Measurements from ENCODE around the gene ALDH3B1.

Gene ALDH3B1

DNA sequence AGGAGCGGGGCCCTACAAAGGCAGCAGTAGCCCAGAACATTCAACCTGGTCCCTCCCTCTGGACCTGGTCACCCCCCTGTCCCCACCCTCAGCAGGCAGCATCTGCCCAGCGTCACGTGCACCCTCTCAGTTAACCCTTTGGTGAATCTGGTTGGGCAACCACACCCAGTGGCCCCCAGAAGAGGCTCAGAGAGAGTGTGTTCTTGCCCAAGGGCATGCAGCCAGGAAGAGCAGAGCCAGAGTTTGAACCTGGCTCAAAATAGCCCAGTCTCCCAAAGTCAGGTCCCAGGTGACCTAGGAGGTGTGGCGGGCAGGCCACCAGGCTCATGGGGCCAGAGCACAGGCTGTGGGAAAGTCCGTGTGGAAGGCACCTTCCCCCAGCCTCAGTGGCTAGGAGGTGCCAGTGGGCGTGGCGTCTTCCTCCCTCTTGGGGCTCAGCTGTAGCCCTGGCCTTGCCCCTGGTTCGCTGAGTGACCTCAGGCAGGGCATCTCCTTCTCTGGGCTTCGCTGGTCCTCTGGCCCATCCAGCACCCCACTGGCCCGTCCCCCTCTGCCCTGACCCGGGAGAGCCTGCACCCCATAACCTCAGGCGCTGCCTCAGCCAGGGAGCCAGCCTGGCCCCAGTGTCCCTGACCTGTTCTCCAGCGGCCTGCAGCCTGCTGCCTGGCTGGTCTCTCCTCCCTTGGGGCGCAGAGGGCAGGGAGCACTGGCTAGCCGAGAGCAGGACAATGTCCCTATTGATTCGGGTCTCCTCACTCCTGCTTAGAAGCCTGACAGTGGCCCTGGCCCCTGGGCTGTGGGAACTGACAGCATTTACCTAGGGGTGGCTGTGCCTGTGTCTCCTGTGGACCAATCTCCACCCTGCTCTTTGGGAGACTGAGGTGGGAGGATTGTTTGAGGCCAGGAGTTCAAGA is 7.0 kb downstream of the ALDH3B1 start:
- Histone ChIP-seq H3K9ac (ENCODE audit: low read length) (no peak overlapping the region), H3K4me1 (ENCODE audit: control insufficient read depth, low read depth, low read length) (no peaks in the 10 kb centered on the region), H3K27me3 (ENCODE audit: control insufficient read depth, insufficient read depth, low read length) (no peaks in the 10 kb centered on the region), H3K9me3 (ENCODE audit: control insufficient read depth, low read depth, low read length) (no peaks in the 10 kb centered on the region), H3K36me3 (ENCODE audit: control insufficient read depth, low read depth, low read length) (no peaks in the 10 kb centered on the region), H3K27ac (ENCODE audit: low read length) (no peak overlapping the region), H3K4me3 (ENCODE audit: low read length) (no peak overlapping the region)

GRCh38 chr11:68017980-68018729 is 8.0 kb downstream of the ALDH3B1 start:
- Histone ChIP-seq H3K36me3 (ENCODE audit: control insufficient read depth, low read depth, low read length) (no peaks in the 10 kb centered on the region), H3K4me3 (ENCODE audit: low read length) (no peak overlapping the region), H3K9ac (ENCODE audit: low read length) (no peak overlapping the region), H3K27ac (ENCODE audit: low read length) (no peak overlapping the region), H3K27me3 (ENCODE audit: control insufficient read depth, insufficient read depth, low read length) (no peaks in the 10 kb centered on the region), H3K4me1 (ENCODE audit: control insufficient read depth, low read depth, low read length) (no peaks in the 10 kb centered on the region), H3K9me3 (ENCODE audit: control insufficient read depth, low read depth, low read length) (no peaks in the 10 kb centered on the region)

DNA sequence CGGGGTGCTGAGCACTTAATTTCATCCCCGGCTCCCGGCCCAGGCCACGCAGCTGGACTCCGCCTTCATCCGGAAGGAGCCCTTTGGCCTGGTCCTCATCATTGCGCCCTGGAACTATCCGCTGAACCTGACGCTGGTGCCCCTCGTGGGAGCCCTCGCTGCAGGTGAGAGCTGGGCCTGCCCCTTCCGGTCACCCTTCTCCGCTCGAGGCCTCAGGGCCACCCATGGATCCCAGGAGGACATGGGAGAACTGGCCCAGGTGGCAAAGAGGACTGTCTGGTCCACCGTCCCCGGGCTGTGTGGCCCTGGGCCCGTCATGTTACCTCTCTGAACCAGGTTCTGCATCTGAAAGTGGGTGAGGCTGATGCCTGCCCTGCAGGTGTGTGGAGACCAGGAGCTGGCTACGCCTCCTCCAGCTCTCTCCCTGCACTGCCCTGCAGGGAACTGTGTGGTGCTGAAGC is 8.6 kb downstream of the ALDH3B1 start:
- Histone ChIP-seq H3K4me1 (ENCODE audit: control insufficient read depth, low read depth, low read length) (no peaks in the 10 kb centered on the region), H3K27ac (ENCODE audit: low read length) (no peak overlapping the region)

GRCh38 chr11:68019486-68019885 is 9.4 kb downstream of the ALDH3B1 start:
- no peak overlapping the region for H3K4me3 ChIP-seq (ENCODE audit: low read length)
- no peaks in the 10 kb centered on the region for H3K9me3 ChIP-seq (ENCODE audit: control insufficient read depth, low read depth, low read length)
- no peaks in the 10 kb centered on the region for H3K27me3 ChIP-seq (ENCODE audit: control insufficient read depth, insufficient read depth, low read length)
- H3K27ac ChIP-seq (ENCODE audit: low read length), result no peak overlapping the region
- H3K9ac ChIP-seq (ENCODE audit: low read length), result no peak overlapping the region
- H3K4me1 ChIP-seq (ENCODE audit: control insufficient read depth, low read depth, low read length), result no peaks in the 10 kb centered on the region
- H3K36me3 ChIP-seq (ENCODE audit: control insufficient read depth, low read depth, low read length), result no peaks in the 10 kb centered on the region

More for the DNA sequence above, 8.6 kb downstream of the ALDH3B1 start:
- Histone ChIP-seq H3K36me3 (ENCODE audit: control insufficient read depth, low read depth, low read length) (no peaks in the 10 kb centered on the region), H3K4me3 (ENCODE audit: low read length) (no peak overlapping the region), H3K9ac (ENCODE audit: low read length) (no peak overlapping the region), H3K9me3 (ENCODE audit: control insufficient read depth, low read depth, low read length) (no peaks in the 10 kb centered on the region), H3K27me3 (ENCODE audit: control insufficient read depth, insufficient read depth, low read length) (no peaks in the 10 kb centered on the region)

- Histone ChIP-seq H3K9me3 (ENCODE audit: control insufficient read depth, low read depth, low read length) (no peaks in the 10 kb centered on the region), H3K9ac (ENCODE audit: low read length) (no peak overlapping the region), H3K4me3 (ENCODE audit: low read length) (no peak overlapping the region), H3K27ac (ENCODE audit: low read length) (no peak overlapping the region), H3K4me1 (ENCODE audit: control insufficient read depth, low read depth, low read length) (no peaks in the 10 kb centered on the region), H3K36me3 (ENCODE audit: control insufficient read depth, low read depth, low read length) (no peaks in the 10 kb centered on the region), H3K27me3 (ENCODE audit: control insufficient read depth, insufficient read depth, low read length) (no peaks in the 10 kb centered on the region)
Measured at GRCh38 chr11:68020575-68020974, 10.4 kb downstream of the ALDH3B1 start.

DNA sequence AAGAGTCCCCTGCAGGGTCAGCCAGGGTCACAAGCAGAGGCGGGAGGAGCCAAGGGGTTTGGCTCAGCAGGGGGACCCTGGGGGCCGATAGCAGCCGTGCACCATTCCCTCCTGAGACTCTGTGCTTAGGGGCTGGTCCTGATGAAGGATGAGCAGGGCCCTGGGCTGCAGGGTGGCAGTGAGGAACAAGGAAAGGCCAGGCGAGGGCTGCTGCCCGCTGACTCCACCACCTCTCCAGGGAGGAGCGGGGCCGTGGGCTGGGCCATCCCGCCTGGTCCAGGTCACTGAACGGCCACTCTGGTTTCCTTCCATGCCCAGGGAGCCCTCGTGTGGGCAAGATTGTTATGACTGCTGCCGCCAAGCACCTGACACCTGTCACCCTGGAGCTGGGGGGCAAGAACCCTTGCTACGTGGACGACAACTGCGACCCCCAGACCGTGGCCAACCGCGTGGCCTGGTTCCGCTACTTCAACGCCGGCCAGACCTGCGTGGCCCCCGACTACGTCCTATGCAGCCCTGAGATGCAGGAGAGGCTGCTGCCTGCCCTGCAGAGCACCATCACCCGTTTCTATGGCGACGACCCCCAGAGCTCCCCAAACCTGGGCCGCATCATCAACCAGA is 11.2 kb downstream of the ALDH3B1 start:
- Histone ChIP-seq H3K9ac (ENCODE audit: low read length) (no peak overlapping the region), H3K4me3 (ENCODE audit: low read length) (no peak overlapping the region), H3K27ac (ENCODE audit: low read length) (no peak overlapping the region), H3K27me3 (ENCODE audit: control insufficient read depth, insufficient read depth, low read length) (no peaks in the 10 kb centered on the region), H3K4me1 (ENCODE audit: control insufficient read depth, low read depth, low read length) (no peaks in the 10 kb centered on the region), H3K9me3 (ENCODE audit: control insufficient read depth, low read depth, low read length) (no peaks in the 10 kb centered on the region), H3K36me3 (ENCODE audit: control insufficient read depth, low read depth, low read length) (no peaks in the 10 kb centered on the region)

GRCh38 chr11:68022531-68022930 is 12.4 kb downstream of the ALDH3B1 start:
- no peak overlapping the region for H3K4me3 ChIP-seq (ENCODE audit: low read length)
- H3K9ac ChIP-seq (ENCODE audit: low read length), result no peak overlapping the region
- H3K27me3 ChIP-seq (ENCODE audit: control insufficient read depth, insufficient read depth, low read length), result no peaks in the 10 kb centered on the region
- H3K4me1 ChIP-seq (ENCODE audit: control insufficient read depth, low read depth, low read length), result no peaks in the 10 kb centered on the region
- H3K9me3 ChIP-seq (ENCODE audit: control insufficient read depth, low read depth, low read length), result no peaks in the 10 kb centered on the region
- H3K36me3 ChIP-seq (ENCODE audit: control insufficient read depth, low read depth, low read length), result no peaks in the 10 kb centered on the region
- no peak overlapping the region for H3K27ac ChIP-seq (ENCODE audit: low read length)

DNA sequence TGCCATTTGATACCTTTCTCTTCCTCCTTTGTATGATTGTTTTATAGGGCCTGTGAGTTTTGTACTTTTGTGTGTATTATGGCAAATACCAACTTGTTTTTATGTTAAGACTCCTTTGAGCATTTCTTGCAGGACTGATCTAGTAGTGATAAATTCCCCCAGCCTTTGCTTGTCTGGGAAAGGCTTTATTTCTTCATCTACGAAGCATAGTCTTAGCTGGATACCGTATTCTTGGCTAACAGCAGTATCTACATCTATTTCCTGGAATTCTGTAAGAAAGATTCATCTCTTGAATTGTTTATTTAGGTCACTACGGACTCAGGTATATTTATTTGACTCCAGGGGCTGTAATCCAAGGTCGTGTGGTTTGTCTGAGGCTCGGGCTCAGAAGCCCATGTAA is 14.4 kb downstream of the ALDH3B1 start:
- no peak overlapping the region for H3K27ac ChIP-seq (ENCODE audit: low read length)

GRCh38 chr11:68025047-68025446 is 14.9 kb downstream of the ALDH3B1 start:
- Histone ChIP-seq H3K27ac (ENCODE audit: low read length) (no peak overlapping the region), H3K27me3 (ENCODE audit: control insufficient read depth, insufficient read depth, low read length) (no peaks in the 10 kb centered on the region)

More for the DNA sequence above, 14.4 kb downstream of the ALDH3B1 start:
- Histone ChIP-seq H3K4me3 (ENCODE audit: low read length) (no peak overlapping the region), H3K27me3 (ENCODE audit: control insufficient read depth, insufficient read depth, low read length) (no peaks in the 10 kb centered on the region), H3K4me1 (ENCODE audit: control insufficient read depth, low read depth, low read length) (peaks cover 1% of the 10 kb centered on the region), H3K9me3 (ENCODE audit: control insufficient read depth, low read depth, low read length) (no peaks in the 10 kb centered on the region), H3K36me3 (ENCODE audit: control insufficient read depth, low read depth, low read length) (no peaks in the 10 kb centered on the region), H3K9ac (ENCODE audit: low read length) (no peak overlapping the region)

DNA sequence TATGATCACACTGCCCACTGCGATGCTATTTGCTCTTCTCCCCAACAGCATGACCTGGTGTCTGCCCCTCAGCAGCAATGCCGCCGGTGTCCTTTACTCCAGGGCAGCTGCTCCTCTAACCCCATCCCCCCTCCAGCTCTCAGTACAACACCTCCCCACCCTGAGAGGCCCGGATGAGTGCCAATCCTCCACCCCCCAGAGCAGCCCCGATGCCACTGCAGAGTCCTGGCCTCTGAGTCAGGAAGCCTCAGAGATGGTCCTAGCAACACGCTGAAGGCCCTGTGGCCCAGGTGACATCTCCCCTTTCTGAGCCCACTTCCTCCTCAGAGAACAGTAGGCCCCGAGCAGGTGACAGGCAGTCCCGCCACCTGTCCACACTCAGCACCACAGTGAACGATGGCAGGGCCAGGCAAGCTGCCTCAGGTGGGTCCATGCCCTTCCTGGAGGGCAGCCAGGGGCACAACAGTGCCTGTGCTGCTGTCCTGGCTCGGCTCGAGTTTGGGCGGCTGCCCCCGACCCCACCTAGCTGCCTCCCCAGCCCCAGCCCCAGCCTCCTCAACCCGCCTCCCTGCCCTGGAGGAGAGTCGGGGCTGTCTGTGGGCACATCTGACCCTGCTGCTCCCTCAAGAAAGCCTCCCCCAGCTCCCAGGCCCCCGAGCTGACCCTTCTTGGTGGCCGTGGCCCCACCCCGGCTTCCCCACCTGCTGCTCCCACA is 16.4 kb downstream of the ALDH3B1 start:
- Histone ChIP-seq H3K9ac (ENCODE audit: low read length) (no peak overlapping the region), H3K36me3 (ENCODE audit: control insufficient read depth, low read depth, low read length) (no peaks in the 10 kb centered on the region), H3K9me3 (ENCODE audit: control insufficient read depth, low read depth, low read length) (no peaks in the 10 kb centered on the region), H3K4me3 (ENCODE audit: low read length) (no peak overlapping the region), H3K27ac (ENCODE audit: low read length) (no peak overlapping the region), H3K27me3 (ENCODE audit: control insufficient read depth, insufficient read depth, low read length) (no peaks in the 10 kb centered on the region), H3K4me1 (ENCODE audit: control insufficient read depth, low read depth, low read length) (peaks cover 8% of the 10 kb centered on the region)

More at GRCh38 chr11:68025047-68025446, 14.9 kb downstream of the ALDH3B1 start:
- H3K4me1 ChIP-seq (ENCODE audit: control insufficient read depth, low read depth, low read length), result peaks cover 3% of the 10 kb centered on the region
- no peak overlapping the region for H3K9ac ChIP-seq (ENCODE audit: low read length)
- H3K4me3 ChIP-seq (ENCODE audit: low read length), result no peak overlapping the region
- no peaks in the 10 kb centered on the region for H3K36me3 ChIP-seq (ENCODE audit: control insufficient read depth, low read depth, low read length)
- no peaks in the 10 kb centered on the region for H3K9me3 ChIP-seq (ENCODE audit: control insufficient read depth, low read depth, low read length)

- H3K27me3 ChIP-seq (ENCODE audit: control insufficient read depth, insufficient read depth, low read length), result no peaks in the 10 kb centered on the region
- H3K27ac ChIP-seq (ENCODE audit: low read length), result no peak overlapping the region
- H3K9ac ChIP-seq (ENCODE audit: low read length), result no peak overlapping the region
- H3K4me1 ChIP-seq (ENCODE audit: control insufficient read depth, low read depth, low read length), result peaks cover 10% of the 10 kb centered on the region
- H3K9me3 ChIP-seq (ENCODE audit: control insufficient read depth, low read depth, low read length), result no peaks in the 10 kb centered on the region
- H3K36me3 ChIP-seq (ENCODE audit: control insufficient read depth, low read depth, low read length), result peaks cover under 1% of the 10 kb centered on the region
- no peak overlapping the region for H3K4me3 ChIP-seq (ENCODE audit: low read length)
Measured at GRCh38 chr11:68027667-68028066, 17.5 kb downstream of the ALDH3B1 start.
